Neutrophil (primary cell): ENCODE results near the gene PON3.

ENCODE experiments used
- H3K27ac ChIP-seq: fragments of 200-600 bp; sonication (generic); 2 replicates; pipeline ENCODE4 v1.5.1; 2016; ENCODE audit warnings: mild to moderate bottlenecking, moderate library complexity
- H3K27me3 ChIP-seq: fragments of 200-600 bp; sonication (generic); 2 replicates; pipeline ENCODE4 v1.6.0; 2016; ENCODE audit warnings: mild to moderate bottlenecking
- H3K36me3 ChIP-seq: fragments of 200-600 bp; sonication (generic); 2 replicates; pipeline ENCODE4 v1.5.1; 2017
- H3K4me1 ChIP-seq, 2 experiments: fragments of 200-600 bp in 1 of 2; sonication (generic) in 1 of 2; 1 replicate in 1 of 2; 2 replicates in 1 of 2; pipeline versions ENCODE4 v1.5.1 to v1.6.1; 2013 to 2016; ENCODE audit warnings: low read depth in 1 of 2, low read length in 1 of 2, mild to moderate bottlenecking in 1 of 2, moderate library complexity in 1 of 2; ENCODE audit not compliant: control insufficient read depth in 1 of 2, insufficient read depth in 1 of 2
- H3K4me3 ChIP-seq, 2 experiments: fragments of 200-600 bp in 1 of 2; sonication (generic) in 1 of 2; 1 replicate in 1 of 2; 2 replicates in 1 of 2; pipeline ENCODE4 v1.5.1; 2013 to 2016; ENCODE audit warnings: low read depth in 1 of 2, low read length in 1 of 2, mild to moderate bottlenecking in 1 of 2, moderate library complexity in 1 of 2
- H3K9me3 ChIP-seq: fragments of 200-600 bp; sonication (generic); 2 replicates; pipeline ENCODE4 v1.5.1; 2016
- TF ChIP-seq, protein P1 (sequence below): fragments of 200-600 bp; sonication (generic); IDR thresholded peaks from 2 replicates; pipeline ENCODE4 v1.5.1; 2016; ENCODE audit warnings: antibody characterized with exemption

PON3 gene

DNA sequence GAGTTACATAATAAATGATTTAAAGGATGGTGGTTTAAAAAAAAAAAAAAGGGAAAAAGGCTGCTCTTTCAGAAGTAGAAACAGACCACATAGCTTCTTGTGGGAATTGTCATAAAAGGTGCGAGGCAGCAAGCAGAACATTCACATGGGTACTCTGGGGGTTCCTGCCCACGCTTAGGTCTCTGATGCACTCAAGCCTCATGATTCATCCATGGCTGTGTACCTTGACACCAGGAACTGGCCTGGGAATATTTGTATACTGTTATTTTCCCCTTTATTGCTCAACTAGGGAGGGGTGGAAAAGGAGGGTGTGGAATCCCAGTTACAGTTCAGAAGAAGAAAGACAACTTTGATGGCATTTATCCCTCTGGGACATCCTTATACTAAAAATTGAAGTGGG, 34.7 kb upstream of the PON3 start:
- Histone ChIP-seq H3K27ac (no peak overlapping the region), H3K4me3 (no peak overlapping the region), H3K27me3 (peaks cover 19% of the 10 kb centered on the region), H3K9me3 (no peaks in the 10 kb centered on the region), H3K4me1 (peaks cover 10 to 13% of the 10 kb centered on the region in 2 experiments), H3K36me3 (no peaks in the 10 kb centered on the region)
- TF ChIP-seq, protein P1, sequence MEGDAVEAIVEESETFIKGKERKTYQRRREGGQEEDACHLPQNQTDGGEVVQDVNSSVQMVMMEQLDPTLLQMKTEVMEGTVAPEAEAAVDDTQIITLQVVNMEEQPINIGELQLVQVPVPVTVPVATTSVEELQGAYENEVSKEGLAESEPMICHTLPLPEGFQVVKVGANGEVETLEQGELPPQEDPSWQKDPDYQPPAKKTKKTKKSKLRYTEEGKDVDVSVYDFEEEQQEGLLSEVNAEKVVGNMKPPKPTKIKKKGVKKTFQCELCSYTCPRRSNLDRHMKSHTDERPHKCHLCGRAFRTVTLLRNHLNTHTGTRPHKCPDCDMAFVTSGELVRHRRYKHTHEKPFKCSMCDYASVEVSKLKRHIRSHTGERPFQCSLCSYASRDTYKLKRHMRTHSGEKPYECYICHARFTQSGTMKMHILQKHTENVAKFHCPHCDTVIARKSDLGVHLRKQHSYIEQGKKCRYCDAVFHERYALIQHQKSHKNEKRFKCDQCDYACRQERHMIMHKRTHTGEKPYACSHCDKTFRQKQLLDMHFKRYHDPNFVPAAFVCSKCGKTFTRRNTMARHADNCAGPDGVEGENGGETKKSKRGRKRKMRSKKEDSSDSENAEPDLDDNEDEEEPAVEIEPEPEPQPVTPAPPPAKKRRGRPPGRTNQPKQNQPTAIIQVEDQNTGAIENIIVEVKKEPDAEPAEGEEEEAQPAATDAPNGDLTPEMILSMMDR: no peak

DNA sequence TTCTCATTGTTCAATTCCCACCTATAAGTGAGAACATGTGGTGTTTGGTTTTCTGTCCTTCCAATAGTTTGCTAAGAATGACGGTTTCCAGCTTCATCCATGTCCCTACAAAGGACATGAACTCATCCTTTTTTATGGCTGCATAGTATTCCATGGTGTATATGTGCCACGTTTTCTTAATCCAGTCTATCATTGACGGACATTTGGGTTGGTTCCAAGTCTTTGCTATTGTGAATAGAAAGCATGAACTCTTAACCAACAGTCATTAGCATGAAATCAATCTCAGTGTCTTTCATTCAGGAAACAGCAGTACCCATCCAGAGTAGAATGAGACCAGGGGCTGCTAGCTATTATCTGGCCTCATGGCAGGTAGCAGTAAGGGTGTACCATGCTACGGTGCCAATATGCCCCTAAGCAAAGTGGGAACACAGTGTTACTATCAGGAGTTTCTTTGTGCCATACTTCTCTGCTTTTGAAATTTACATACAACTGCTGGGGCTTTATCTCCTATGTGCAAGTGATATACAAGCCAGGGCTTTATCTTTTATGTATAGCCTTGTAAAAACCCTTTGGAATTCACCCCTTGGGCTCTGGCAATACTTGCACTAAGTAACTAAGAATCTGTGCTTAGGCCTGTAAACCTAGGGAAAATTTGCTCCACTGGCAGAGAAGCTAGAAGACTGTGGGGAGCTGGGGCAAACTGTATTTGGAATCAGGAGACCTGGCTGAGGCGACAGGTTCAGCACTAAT, 33.2 kb upstream of the PON3 start:
- no peaks in the 10 kb centered on the region for H3K9me3 ChIP-seq
- TF ChIP-seq, protein P1: no peak
- no peak overlapping the region for H3K27ac ChIP-seq
- no peak overlapping the region for H3K4me3 ChIP-seq
- no peaks in the 10 kb centered on the region for H3K36me3 ChIP-seq
- peaks cover 4% of the 10 kb centered on the region in 2 experiments for H3K4me1 ChIP-seq
- H3K27me3 ChIP-seq: peaks cover 6% of the 10 kb centered on the region

DNA sequence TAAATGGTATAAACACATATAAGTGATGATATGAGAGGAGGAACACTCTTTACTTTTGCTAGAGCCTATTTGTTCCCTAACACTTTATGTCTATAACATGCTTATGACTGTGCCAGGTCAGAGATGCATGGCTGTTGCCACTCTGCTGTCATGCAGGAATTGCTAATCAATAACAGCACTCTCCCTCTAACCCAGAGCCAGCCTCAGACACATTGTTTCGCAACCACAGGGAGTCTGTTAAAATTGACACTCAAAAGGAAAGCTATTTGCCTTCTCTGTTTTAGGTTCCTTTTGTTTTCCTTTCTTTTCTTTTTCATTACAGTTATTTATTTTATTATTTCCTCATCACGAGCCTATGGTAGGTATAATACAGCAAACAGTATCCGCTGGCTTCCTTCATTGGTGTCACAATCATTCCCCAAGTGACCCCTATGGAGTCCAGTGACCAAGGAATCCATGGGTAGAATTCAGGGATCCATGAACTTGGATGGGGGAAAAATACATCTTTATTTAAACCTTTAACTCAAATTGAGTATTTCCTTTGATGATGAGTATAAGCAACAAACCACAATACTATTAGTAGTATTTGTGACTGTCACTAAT, 31.8 kb upstream of the PON3 start:
- Histone ChIP-seq H3K27ac (no peak overlapping the region), H3K9me3 (no peaks in the 10 kb centered on the region), H3K4me3 (no peak overlapping the region), H3K36me3 (no peaks in the 10 kb centered on the region), H3K27me3 (no peaks in the 10 kb centered on the region), H3K4me1 (no peaks in the 10 kb centered on the region)
- TF ChIP-seq, protein P1: no peak

DNA sequence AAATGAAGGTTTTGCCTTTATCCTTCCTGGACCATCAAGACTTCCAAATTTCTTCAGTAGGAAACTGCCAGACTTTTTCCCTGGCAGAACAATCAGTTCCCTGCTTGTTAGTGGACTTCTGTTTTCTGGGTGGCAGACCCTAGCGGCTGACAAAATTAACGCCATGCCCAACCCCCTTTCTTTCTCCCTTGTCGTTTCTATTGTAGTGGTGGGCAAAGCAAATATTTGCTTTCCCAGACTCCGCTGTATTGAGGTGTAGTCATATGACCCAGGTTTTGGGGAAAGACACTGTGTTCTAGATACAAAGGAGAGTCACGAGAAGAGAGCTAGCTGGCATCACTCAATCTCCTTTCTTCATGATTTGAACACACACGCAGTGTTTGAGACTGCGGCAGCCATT, 31.0 kb upstream of the PON3 start:
- Histone ChIP-seq H3K4me3 (no peak overlapping the region), H3K27ac (no peak overlapping the region), H3K9me3 (no peaks in the 10 kb centered on the region), H3K27me3 (no peaks in the 10 kb centered on the region), H3K36me3 (no peaks in the 10 kb centered on the region), H3K4me1 (no peaks in the 10 kb centered on the region)
- TF ChIP-seq, protein P1: no peak

DNA sequence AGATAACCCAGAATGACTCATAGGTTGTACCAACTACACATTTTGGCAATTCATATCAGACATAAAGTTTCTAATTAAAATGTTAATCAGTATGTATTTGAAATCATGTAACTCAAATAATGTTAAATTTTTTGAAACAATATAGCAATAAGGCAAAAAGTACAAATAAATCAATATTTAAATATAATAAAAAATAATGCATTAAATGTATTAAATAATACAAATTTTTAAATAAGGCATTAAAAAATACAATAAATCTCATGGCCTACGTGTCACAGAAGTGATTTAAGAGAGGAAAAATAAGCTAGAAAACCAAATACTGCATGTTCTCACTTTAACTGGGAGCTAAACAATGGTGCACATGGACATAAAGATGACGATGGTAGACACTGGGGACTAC, 29.5 kb upstream of the PON3 start:
- Histone ChIP-seq H3K27ac (no peak overlapping the region), H3K9me3 (no peaks in the 10 kb centered on the region), H3K36me3 (no peaks in the 10 kb centered on the region), H3K27me3 (no peaks in the 10 kb centered on the region), H3K4me1 (no peaks in the 10 kb centered on the region), H3K4me3 (no peak overlapping the region)
- TF ChIP-seq, protein P1: no peak
